KMS-11 (cell line): ENCODE measurements around the gene SMARCB1.

Experiments
- H2AFZ ChIP-seq: fragments of 200-600 bp; sonication (generic); 2 replicates; pipeline ENCODE4 v1.6.1; 2016; ENCODE audit warnings: antibody characterized with exemption, mixed run types, low read depth
- H3K27ac ChIP-seq: fragments of 200-600 bp; sonication (generic); 2 replicates; pipeline ENCODE4 v1.6.1; 2016; ENCODE audit warnings: mild to moderate bottlenecking, mixed run types
- H3K27me3 ChIP-seq: fragments of 200-600 bp; sonication (generic); 2 replicates; pipeline ENCODE4 v1.6.1; 2017; ENCODE audit warnings: mild to moderate bottlenecking, low read depth, mixed run types, moderate library complexity; ENCODE audit not compliant: insufficient read depth
- H3K36me3 ChIP-seq: fragments of 200-600 bp; sonication (generic); 2 replicates; pipeline ENCODE4 v1.6.1; 2017; ENCODE audit warnings: mild to moderate bottlenecking, mixed run types; ENCODE audit not compliant: insufficient read depth
- H3K4me1 ChIP-seq: fragments of 200-600 bp; sonication (generic); 2 replicates; pipeline ENCODE4 v1.6.1; 2016; ENCODE audit warnings: mild to moderate bottlenecking, low read depth, mixed run types; ENCODE audit not compliant: poor library complexity, severe bottlenecking
- H3K4me2 ChIP-seq: fragments of 200-600 bp; sonication (generic); 2 replicates; pipeline ENCODE4 v1.7.0; 2016; ENCODE audit warnings: mild to moderate bottlenecking, mixed run types
- H3K4me3 ChIP-seq: fragments of 200-600 bp; sonication (generic); IDR thresholded peaks from 2 replicates; pipeline ENCODE4 v1.6.1; 2017; ENCODE audit warnings: low read depth, low read length, mixed read lengths; ENCODE audit not compliant: insufficient read depth
- H3K79me2 ChIP-seq: fragments of 200-600 bp; sonication (generic); 2 replicates; pipeline ENCODE4 v1.6.1; 2016; ENCODE audit warnings: low read depth, mixed run types; ENCODE audit not compliant: insufficient read depth
- H3K9ac ChIP-seq: fragments of 200-600 bp; sonication (generic); 2 replicates; pipeline ENCODE4 v1.6.1; 2016; ENCODE audit warnings: mild to moderate bottlenecking, mixed run types
- H4K20me1 ChIP-seq: fragments of 200-600 bp; sonication (generic); 2 replicates; pipeline ENCODE4 v1.6.1; 2016; ENCODE audit warnings: mild to moderate bottlenecking, mixed run types; ENCODE audit not compliant: insufficient read depth
- TF ChIP-seq, protein P1 (sequence below): fragments of 200-600 bp; sonication (generic); conservative IDR thresholded peaks from 2 replicates; pipeline ENCODE4 v1.6.1; 2017; ENCODE audit warnings: low read depth, mild to moderate bottlenecking, antibody characterized with exemption, low read length, moderate library complexity, mixed read lengths

SMARCB1 gene

GRCh38 chr22:23762842-23763578 lies 23.8 kb upstream of the SMARCB1 start, which contains the start of gene C22orf15:
TSS of gene C22orf15 (plus strand) at chr22:23762990. CDS start at chr22:23763307, 317 bp downstream.
- Histone ChIP-seq H3K4me3 (no peak within 1 kb of the TSS), H3K27me3 (no peaks in the 10 kb centered on the region), H2AFZ (no peak within 1 kb of the TSS), H3K9ac (no peak within 1 kb of the TSS), H3K4me2 (no peak within 1 kb of the TSS), H4K20me1 (no peaks in the 10 kb centered on the region), H3K79me2 (peaks cover 11% of the 10 kb centered on the region), H3K36me3 (no peaks in the 10 kb centered on the region), H3K27ac (no peak within 1 kb of the TSS), H3K4me1 (peaks cover 14% of the 10 kb centered on the region)
- TF ChIP-seq, protein P1, sequence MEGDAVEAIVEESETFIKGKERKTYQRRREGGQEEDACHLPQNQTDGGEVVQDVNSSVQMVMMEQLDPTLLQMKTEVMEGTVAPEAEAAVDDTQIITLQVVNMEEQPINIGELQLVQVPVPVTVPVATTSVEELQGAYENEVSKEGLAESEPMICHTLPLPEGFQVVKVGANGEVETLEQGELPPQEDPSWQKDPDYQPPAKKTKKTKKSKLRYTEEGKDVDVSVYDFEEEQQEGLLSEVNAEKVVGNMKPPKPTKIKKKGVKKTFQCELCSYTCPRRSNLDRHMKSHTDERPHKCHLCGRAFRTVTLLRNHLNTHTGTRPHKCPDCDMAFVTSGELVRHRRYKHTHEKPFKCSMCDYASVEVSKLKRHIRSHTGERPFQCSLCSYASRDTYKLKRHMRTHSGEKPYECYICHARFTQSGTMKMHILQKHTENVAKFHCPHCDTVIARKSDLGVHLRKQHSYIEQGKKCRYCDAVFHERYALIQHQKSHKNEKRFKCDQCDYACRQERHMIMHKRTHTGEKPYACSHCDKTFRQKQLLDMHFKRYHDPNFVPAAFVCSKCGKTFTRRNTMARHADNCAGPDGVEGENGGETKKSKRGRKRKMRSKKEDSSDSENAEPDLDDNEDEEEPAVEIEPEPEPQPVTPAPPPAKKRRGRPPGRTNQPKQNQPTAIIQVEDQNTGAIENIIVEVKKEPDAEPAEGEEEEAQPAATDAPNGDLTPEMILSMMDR, result no peak

- no peak overlapping the region for H3K27ac ChIP-seq
- peaks cover 17% of the 10 kb centered on the region for H3K4me1 ChIP-seq
- H3K9ac ChIP-seq, result no peak overlapping the region
- TF ChIP-seq, protein P1, result no peak
- H2AFZ ChIP-seq, result no peak overlapping the region
- no peaks in the 10 kb centered on the region for H3K27me3 ChIP-seq
- peaks cover 11% of the 10 kb centered on the region for H3K79me2 ChIP-seq
- no peaks in the 10 kb centered on the region for H4K20me1 ChIP-seq
- H3K4me3 ChIP-seq, result no peak overlapping the region
- H3K36me3 ChIP-seq, result no peaks in the 10 kb centered on the region
- H3K4me2 ChIP-seq, result no peak overlapping the region
Observed at GRCh38 chr22:23763579-23763945, 23.2 kb upstream of the SMARCB1 start.

DNA sequence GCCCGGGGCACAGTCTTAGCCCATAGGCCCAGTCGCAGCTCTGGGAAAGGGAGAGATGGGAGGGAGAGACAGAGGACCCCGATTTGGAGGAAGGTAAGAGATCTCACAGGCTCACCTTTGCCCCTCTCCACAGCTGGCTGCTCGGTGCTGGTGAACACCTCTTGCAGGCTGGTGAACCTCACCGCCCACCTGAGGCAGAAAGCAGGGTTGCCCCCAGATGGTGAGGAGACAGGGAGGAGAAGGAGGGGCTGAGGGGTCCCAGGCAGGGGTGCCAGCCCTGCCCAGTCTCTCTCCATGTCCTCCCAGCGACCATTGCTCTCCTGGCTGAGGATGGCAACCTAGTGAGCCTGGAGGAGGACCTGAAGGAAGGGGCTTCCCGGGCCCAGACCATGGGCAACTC lies 22.8 kb upstream of the SMARCB1 start:
- Histone ChIP-seq H3K36me3 (no peaks in the 10 kb centered on the region), H3K79me2 (peaks cover 11% of the 10 kb centered on the region), H3K27me3 (no peaks in the 10 kb centered on the region), H3K4me3 (no peak overlapping the region), H4K20me1 (no peaks in the 10 kb centered on the region), H3K9ac (no peak overlapping the region), H3K4me2 (no peak overlapping the region), H3K27ac (no peak overlapping the region), H2AFZ (no peak overlapping the region), H3K4me1 (peaks cover 20% of the 10 kb centered on the region)
- TF ChIP-seq, protein P1, result no peak

DNA sequence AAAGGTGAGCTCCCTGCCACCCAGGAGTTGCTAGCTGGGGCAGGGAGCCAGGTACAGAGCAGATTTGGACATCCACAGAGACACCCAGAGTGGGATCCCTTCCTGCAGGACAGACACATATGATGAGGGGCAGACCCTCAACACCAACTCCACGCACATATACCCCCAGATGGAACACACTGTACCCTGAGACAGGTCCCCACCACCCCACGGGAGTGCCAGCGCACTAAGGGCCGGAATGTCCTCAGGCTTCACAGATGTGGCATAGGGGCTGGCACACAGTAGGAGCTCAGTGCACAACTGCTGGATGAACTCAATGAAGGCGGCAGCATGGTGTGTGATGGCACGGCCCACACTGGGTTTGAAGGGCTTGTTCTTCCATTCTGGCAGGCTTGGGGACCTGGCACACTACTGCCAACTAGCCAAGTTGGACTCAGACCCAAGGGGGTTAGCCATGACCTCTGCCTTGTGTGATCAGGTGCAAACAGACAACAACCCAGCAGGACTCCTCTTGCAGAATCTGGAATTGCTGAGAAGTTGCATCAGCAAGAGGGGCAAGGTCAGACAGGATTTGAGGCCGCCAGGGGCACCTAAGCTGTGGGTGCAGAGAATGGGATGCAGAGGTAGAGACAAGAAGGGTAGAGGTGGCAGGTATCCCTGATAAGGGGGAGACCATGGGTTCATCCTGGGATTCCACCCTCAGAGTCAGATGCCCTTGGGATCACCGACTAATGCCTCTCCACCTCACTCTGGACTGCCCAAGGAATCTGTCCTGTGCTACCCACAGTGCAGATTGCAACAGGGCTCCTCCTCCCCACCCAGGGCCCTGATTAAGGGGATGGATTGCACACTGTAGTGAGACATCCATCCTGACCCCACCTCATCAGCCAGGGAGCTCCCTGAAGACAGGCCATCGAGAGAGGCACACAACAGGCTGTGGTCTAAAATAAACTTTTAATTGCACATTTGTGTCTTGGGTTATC lies 21.6 kb upstream of the SMARCB1 start:
- Histone ChIP-seq H3K27ac (no peak overlapping the region), H3K27me3 (no peaks in the 10 kb centered on the region), H3K4me3 (no peak overlapping the region), H2AFZ (no peak overlapping the region), H4K20me1 (no peaks in the 10 kb centered on the region), H3K4me1 (peaks cover 32% of the 10 kb centered on the region), H3K36me3 (no peaks in the 10 kb centered on the region), H3K9ac (no peak overlapping the region), H3K79me2 (peaks cover 11% of the 10 kb centered on the region), H3K4me2 (no peak overlapping the region)
- TF ChIP-seq, protein P1, result no peak
